ENCODE measurements around the gene CUX1.

CUX1 gene

DNA sequence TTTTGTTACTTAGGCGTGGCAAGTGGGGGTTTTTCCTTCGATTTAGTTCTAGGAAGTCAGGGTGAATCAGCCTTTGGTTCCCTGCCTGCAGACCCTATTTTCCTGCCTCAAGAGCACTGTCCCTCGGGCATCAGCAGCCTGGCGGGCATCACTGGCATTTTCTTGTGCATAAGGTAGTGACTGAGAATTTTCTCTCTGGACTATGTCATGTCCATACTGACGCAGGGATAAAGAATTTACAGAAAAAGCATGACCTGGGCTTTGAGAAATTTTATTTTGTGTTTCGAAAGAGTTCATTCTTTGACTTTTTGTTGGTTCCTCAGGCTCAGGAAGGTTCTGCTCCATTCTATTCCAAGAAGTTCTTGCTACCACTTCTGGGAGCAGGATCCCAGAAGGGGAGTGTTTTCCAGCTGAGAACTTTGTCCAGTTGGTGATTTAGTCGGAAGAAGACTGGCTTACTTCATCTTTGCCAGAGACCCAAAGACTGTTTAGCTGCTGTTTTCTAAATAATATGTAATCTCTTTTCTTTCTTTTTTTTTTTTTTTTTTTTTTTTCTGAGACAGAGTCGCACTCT lies 255.3 kb downstream of the CUX1 start:
- no peak for DNase-seq (ENCODE audit: low read depth in 2 of 2)

DNA sequence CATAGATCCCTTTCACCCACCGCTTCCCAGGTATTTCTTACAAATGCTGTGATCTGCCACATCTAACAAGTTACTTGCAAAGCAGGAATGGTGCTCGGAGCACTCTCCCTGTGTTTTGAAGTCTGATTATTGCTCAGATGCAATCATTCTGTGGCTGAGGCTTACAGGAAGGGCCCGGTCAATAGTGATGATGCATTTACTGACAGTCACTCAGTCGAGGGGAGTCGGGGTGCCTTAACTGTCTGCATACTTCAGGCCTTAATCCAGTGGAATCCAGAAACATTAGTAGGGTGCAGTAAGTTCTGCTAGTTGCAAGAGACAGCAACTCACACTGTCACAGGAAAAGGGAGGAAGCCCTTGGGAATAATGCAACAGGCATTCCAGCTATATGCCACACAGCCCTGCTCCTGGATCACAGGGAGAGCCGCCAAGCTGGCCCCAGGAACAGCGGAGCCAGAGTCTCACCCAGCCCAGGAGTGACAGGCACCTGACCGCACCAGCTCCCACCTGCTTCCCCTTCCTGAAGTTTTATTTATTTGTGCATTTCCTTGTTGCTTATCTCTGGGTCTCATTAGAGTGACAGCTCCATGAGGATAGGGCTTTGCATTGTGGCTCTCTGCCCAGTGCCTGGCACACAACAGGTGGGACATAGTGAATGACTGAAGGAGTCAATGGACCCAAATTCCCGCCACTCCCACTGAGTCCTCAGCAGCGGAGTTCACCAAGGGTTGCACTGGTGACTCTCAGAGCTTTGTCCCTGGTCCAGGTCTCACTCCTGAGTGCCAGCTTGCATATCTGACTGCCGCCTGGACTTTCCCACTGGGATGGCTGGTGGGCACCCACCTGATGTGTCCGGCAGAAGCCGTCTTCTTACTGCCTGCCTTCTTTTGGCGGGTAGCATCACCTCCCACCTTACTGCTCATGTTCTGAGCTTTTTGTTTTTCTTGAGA lies 256.8 kb downstream of the CUX1 start:
- no peak for DNase-seq (ENCODE audit: low read depth in 2 of 2)

DNA sequence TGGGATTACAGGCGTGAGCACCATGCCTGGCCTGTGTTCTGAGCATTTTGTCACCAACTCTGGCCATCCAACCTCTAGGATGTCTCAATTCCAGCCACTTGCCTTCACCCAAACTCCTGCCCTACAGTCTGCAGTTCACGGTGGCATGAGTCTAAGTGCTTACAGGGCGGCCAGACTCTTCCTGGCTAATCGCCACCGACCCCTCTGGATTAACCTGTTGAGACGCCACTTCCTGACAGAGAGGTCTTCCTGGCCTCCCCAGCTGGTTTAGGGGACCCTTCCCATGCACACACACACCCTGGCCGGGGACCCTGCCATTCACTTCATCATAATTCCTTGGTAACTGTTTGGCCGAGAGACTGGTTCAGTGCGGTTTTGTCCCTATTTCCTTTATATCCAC lies 257.7 kb downstream of the CUX1 start:
- DNase-seq (ENCODE audit: low read depth in 2 of 2), result no peak

DNA sequence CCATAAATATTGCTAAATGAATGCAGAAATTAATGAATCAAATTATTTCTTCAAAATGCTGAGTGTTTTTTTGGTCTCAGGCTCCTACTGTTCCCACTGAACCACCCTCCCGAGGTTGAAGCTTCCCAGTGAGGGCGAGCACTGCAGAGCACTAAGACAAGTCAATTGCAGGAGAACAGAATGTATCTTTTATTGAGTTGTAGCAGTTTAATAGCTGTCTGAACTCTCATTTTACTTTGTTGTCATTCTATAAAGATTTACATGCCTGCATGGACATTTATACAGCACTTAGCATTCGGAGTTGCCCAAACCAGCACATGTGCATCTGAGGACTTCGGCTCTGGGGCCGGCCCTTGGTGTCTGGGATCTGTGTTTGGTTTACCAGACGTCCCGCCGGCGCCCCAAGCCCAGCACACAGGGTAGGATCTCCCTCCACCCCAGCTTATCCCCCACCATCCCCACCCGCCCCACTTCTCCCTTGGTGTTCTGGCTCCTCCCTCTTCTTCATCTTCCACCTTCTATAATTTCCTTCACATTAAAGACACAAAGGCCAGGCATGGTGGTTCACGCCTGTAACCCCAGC lies 258.2 kb downstream of the CUX1 start:
- no peak for DNase-seq (ENCODE audit: low read depth in 2 of 2)

DNA sequence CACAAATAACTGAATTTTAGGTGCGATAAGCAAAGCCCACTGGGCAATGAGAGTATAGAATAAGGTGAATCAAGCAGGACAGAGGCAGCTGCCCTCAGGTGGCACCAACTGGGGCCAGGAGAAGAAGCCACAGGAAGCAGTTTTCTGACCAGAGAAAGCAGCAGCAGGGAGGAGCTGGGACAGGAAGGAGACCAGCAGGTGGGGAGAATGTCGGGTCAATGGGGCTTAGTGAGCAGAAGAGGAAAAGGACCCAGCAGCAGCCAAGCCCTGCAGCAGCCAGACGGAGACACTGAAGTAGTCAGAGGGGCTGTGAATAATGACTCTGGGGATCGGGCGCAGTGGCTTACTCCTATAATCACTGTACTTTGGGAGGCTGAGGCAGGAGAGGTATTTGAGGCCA lies 259.7 kb downstream of the CUX1 start:
- DNase-seq (ENCODE audit: low read depth in 2 of 2), result no peak

DNA sequence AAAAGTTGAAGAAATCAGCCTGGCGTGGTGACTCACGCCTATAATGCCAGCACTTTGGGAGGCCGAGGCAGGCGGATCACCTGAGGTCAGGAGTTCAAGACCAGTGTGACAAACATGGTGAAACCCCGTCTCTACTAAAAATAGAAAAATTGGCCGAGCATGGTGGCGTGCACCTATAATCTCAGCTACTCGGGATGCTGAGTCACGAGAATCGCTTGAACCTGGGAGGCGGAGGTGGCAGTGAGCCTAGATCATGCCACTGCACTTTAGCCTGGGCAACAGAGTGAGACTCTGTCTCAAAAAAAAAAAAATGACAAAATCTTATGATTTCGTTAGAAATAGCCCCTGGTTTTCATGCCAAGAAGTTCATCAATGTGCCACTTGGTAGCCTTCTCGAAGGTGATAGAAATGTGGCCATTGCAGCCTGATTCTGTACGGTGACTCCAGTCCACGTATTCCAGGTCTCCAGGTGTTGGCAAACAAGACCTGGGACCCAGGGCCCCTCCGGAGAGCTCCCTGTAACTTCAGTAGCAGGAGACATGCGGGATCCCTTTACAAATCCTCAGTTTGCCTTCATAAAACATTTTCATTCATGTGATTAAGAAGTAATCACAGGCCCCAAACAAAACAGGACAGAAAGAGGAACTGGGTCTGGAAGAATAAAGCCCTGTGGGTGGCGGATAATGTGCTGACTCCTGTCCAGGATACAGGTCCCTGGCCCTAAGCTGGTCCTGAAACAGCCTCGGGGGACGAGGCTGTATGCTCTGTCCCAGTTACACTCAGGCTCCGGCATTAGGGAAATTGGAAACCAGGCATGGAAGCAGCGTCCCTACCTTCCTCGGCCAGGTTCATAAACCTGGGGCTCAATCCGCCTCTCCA lies 262.0 kb downstream of the CUX1 start:
- no peak for DNase-seq (ENCODE audit: low read depth in 2 of 2)

DNA sequence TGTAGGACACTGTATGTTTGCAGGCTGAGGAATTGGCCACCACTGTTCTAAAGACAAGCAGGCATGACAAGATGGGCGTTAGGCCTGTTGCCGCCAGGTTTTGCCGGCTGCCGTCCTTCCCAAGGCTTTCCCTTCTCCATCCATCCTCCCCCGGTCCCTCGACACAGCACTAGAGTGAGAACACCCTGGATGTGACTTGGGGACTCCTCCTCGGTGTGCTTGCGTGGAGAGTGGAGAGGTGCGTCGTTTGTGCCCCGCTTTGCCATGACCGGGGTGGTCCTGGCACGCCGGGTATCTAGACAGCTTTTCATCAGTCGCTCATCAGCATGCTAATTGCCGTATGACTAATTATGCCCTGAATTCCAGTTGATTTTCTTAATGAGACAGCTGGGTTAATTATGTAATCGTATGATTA lies 262.6 kb downstream of the CUX1 start:
- no peak for DNase-seq (ENCODE audit: low read depth in 2 of 2)

DNA sequence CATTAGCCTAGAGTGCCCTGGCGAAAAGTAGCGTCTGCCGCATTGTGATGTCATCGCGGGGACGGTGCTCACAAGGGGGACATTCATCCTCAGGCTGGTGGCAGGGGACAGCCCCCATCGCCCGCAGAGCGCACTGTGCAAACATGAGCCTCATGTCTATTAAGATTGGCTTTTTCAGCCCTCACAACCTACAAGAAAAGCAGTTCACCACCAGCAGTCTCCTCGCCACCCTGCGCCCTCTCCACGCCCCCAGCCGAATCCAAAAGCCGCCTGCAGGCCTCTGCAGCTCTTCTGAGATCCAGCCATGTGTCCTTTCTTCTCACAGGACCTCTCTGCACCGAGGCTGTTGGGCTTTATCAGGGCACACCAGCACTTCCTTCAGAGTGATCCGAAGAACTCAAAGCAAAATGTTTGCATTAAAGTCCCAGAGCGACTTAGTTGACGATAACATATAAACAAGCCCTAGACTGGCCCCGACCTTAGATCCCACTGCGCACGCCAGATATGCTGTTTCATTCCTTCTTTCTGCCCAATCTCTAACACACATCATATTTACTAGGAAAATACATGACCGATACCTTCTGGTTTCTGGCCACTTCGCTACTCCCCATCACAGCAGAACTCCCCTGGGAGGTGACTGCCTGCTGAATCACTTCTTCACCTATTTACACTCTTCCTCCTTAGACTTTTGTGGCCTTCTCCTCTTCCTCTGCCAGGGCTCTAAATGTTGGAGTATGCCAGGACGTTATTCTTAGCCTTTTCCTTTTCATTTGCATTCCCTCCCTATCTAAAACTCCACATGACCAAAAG lies 263.2 kb downstream of the CUX1 start:
- no peak for DNase-seq (ENCODE audit: low read depth in 2 of 2)

DNA sequence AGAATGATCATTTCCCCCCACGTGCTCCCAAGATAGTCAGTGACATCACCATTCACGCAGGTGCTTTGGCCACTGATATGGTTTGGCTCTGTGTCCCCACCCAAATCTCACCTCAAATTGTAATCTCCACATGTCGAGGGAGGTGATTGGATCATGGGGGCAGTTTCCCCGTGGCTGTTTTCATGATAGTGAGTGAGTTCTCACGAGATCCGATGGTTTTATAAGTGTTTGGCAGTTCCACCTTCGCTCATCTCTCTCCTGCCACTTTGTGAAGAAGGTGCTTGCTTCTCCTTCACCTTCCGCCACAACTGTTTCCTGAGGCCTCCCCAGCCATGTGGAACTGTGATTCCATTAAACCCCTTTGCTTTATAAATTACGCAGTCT lies 263.8 kb downstream of the CUX1 start:
- no peak for DNase-seq (ENCODE audit: low read depth in 2 of 2)

DNA sequence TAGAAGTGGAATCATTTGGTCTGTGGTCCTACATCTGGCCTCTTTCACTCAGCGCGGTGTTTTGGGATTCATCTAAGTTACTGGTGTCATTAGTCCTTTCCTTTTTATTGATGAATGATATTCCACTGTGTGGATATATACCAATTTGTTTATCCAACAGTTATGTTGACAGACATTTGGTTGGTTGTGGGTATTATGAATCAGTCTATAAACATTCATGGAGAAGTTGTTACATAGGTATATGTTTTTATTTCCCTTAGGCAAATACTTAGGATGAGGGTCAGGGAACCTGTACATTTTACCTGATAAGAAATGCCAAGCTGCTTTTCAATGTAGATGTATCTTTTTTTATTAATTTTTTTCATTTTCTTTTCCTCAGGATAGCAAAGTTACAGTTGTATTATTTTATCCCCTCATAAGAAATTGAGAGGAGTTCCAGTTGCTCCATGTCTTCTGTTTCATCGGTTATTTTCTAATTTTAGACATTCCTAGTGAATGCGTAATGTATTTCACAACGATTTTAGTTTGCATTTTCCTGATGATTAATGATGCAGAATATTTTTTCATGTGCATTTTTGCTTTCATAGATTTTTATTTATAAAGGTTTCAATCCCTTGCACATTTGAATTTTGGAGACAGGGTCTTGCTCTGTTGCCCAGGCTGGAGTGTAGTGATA lies 265.4 kb downstream of the CUX1 start:
- DNase-seq (ENCODE audit: low read depth in 2 of 2), result no peak

DNA sequence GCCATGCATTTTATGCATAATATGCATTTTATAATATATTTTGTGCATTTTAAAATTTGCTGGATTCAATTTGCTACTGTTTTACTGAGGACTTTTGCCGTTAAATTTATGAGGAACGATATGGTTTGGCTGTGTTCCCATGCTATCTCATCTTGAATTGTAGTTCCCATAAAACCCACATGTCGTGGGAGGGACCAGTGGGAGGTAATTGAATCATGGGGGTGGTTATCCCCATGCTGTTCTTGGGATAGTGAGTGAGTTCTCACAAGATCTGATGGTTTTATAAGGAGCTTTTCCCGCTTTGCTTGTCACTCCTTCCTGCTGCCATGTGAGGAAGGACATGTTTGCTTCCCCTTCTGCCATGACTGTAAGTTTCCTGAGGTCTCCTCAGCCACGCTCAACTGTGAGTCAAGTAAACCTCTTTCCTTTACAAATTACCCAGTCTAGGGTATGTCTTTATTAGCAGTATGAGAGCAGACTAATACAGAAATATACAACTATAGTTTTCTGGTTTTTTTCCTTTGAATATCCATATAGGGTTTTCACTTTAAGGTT lies 267.9 kb downstream of the CUX1 start:
- DNase-seq (ENCODE audit: low read depth in 2 of 2), result no peak

DNA sequence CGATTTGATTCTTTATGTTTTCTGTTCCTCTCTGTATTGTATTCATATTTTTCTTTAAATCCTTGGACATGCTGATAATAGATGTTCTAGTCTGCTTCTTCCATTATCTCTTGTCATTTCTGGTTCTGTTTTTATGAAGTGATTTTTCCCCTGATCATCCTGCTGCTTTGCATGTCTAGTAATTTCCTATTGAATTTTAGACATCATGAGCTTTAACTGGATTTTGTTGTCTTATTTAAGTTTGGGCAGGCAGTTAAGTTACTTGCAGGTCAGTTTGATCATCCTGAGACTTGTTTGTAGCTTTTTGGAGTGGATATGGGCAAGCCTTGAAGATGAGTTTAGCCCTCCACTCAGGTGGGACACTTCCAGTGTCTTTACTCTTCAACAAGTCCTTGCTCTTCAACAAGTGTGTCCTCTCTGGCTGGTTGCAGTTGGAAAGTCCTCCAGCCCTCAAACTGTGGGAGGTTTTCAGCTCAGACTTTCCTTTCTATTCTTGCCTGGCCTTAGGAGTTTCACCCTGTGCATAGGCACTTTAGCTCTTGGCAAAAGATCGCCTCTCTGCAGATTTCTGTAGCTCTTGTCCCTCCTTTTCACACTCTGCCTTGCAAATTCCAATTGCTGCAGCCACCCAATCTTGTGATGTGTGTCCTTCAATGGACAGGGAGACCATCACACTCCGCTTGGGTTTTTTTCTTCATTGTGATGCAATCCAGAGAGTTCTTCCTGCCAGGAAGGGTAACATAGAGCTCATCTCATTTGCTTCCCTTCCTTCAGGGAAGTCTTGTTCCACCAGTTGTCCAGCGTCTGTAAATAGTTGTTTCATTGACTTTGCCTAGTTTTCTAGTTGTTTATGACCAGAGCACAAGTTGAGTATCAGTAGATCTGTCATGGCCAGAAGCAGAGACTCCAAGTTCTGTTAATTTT lies 272.0 kb downstream of the CUX1 start:
- no peak for DNase-seq (ENCODE audit: low read depth in 2 of 2)

DNA sequence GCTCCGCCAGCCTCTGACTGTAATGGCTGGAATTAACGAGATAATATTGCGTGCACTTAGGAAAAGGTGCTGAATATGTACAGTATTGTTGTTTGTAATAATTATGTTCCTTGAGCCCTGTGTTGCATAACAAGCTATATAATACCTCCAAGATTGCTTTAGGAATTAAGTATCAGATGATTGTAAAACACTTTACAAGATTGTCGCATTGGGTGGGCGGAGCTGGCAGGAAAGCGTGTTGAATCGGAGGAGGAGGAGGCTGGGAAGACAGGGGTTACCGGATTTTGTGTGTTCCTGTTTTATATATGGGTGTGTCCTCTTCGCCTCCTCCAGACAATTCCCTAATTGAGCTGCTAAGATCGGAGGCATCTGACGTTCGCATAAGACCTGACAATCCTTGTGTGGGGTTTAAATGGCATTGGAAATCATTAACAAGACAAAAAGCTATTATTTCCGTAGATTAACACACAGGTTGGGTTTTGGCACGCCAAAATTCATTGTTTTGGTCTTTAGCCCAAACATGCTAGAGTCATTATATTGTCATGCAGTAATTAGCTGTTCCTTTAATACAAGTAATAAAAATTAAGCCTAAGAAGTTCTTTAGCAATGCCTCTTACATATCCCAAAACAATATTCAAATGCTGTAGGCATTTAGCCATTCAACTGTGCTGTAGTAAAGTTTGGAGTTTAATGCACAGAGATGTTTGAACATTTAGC lies 276.3 kb downstream of the CUX1 start:
- no peak for DNase-seq (ENCODE audit: low read depth in 2 of 2)

DNA sequence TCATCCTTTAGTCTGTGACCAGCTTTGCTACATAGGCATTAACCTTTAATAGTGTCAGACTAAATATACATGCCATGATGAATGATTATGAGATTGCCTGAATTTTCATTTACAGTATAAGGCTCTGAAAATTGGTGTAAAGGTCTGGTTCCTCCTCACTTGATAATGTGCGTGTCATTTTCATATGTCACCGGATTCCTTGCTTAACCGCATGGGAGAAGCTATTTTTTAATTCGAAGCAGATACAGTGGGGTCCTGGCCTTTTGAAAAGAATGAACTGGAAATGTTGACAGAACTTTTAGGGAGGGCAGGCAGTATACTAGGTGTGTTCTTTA lies 276.9 kb downstream of the CUX1 start:
- no peak for DNase-seq (ENCODE audit: low read depth in 2 of 2)

DNA sequence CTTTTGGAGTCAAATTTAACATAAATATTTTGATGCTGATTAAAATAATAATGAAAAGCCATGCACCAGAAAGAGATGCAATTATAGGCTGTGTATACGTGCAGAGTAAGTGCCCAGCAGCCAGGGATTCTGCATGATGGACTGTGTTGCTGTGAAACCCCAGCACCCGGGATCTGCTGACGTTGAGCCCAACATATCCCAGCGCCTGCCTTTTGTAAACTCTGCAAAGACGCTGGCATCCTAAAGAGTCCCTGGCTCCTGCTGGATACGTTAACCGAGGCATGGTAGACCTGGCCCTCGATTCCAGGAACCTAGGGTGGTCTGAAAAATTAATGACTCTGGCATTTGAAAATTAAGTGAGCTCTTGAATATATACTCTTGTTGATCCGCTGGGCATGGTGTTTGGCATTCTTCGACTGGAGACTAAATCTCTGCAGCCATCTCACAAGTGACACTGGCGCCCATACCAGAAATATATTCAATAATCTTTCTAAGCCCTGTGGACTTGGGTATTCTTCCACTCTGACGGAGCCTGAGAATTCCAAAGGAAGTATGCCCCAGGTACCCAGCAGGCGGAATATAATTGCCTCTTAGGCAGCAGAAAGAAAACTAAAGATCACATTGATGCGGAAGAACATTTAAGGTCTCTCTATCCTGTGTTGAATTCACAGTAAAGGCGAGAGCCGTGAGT lies 278.0 kb downstream of the CUX1 start:
- no peak for DNase-seq (ENCODE audit: low read depth in 2 of 2)

DNA sequence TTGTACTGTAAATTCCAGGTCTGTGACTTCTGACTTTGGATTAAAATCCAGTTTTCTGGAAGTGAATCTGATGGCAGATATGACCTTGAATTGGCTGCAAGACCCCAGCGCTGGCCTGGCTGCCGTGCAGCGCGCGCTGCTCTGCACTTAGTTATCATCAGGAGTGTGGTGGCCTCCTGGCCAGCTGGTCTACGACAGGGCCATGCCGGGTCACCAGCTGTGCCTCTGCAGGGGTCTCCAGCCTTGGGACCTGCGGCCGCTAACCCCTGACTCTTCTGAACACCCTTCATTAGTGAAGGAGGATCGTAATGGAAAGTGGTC lies 278.5 kb downstream of the CUX1 start:
- DNase-seq (ENCODE audit: low read depth in 2 of 2), result no peak

DNA sequence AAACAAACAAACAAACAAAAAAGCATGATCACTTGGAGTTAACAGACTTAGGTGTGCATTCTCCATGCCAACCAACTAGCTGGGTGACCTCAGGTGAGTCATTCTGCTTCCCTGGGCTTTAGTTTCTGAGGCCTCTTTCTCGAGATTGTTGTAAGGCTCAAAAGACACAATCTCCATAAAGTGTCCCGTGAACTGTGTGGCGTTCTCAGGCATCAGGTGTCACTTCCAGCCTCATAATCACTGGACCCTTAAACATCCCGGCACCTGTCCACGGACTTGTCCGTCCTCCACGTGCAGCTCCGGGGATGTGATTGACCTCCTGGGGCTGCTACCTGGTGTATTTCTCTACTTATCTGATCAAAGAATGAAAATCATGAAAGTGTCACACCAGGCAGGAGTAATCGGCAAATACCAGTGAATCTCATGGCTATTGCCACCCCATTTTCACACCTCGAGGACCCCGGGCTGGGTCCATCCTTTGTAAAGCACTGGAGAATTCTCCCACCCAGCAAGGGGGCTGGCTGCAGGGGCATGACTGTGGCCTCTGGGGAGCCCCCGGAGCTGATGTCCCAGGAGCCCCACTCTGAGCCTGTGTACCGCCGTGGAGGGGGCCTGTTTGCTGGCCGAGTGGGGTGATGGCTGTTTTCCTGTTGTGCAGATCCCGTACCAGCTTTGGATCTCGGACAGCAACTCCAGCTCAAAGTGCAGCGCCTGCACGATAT lies 279.4 kb downstream of the CUX1 start:
- DNase-seq (ENCODE audit: low read depth in 2 of 2), result no peak

Data from stimulated activated CD4-positive, alpha-beta T cell treated with anti-CD3 and anti-CD28 coated beads, Interleukin-12 subunit alpha, Interleukin-12 subunit beta, amount 100 ng/mL, for 24 hours (primary cell).